ENCODE measurements around the gene P2RX6.

DNA sequence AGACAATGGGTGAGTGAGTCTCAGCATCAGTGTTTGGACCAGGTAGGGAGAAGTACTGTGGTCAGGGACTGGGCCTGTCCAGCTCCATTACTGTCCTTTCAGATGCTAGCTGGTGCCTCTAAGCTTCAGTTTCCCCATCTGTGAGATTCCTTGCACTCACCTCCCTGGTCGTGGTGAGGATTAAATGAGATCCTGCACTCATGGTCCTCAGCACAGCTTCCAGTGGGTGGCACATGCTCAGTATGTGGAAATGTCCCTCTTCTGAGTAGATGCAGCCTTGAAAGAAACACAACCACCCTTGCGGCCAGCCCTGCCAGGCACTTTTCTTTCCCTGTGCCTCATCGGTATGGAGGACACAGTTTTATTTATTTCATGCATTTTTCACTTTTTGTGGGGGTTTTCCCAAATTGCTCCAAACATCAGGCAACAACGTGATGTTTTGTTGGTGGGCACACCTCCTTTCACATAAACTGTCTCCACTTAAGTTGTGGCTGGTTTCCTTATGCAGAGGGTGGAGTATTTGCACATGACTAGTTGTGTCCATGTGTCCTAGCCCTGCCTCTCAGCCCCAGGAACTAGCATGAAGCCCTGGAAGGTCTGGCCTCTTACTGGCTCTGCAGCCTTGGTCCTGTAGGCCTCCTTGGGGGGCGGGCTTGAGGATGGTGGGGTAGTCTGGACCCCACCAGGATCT is 31.7 kb upstream of the P2RX6 start:
- TF ChIP-seq ESRRG (CRISPR knock-in tag; IDR thresholded peaks at IDR 0.05) (no peak), RARB (CRISPR knock-in tag; IDR thresholded peaks at IDR 0.05) (no peak), SNAI2 (CRISPR knock-in tag; IDR thresholded peaks at IDR 0.05) (no peak), PPARA (CRISPR knock-in tag; IDR thresholded peaks at IDR 0.05; ENCODE audit: borderline replicate concordance) (no peak), BACH2 (CRISPR knock-in tag; IDR thresholded peaks at IDR 0.05; ENCODE audit: borderline replicate concordance) (no peak), ZNF70 (CRISPR knock-in tag; IDR thresholded peaks at IDR 0.05) (no peak), CSDC2 (CRISPR knock-in tag; IDR thresholded peaks at IDR 0.05) (no peak)
- TF ChIP-seq, protein P1, sequence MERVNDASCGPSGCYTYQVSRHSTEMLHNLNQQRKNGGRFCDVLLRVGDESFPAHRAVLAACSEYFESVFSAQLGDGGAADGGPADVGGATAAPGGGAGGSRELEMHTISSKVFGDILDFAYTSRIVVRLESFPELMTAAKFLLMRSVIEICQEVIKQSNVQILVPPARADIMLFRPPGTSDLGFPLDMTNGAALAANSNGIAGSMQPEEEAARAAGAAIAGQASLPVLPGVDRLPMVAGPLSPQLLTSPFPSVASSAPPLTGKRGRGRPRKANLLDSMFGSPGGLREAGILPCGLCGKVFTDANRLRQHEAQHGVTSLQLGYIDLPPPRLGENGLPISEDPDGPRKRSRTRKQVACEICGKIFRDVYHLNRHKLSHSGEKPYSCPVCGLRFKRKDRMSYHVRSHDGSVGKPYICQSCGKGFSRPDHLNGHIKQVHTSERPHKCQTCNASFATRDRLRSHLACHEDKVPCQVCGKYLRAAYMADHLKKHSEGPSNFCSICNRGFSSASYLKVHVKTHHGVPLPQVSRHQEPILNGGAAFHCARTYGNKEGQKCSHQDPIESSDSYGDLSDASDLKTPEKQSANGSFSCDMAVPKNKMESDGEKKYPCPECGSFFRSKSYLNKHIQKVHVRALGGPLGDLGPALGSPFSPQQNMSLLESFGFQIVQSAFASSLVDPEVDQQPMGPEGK (CRISPR knock-in tag; IDR thresholded peaks at IDR 0.05; ENCODE audit: borderline replicate concordance) = no peak

All from SK-N-SH treated with all-trans-retinoic acid at 6 μM for 48 hours (cell line).